ENCODE measurements around the gene SRPK1. TPM values are rescaled to one million over a fixed set of nuclear protein-coding genes. Genes with fewer than 3 reads are reported as not detected.

Gene SRPK1
- total and polyA plus RNA-seq, 8 donors: 34.1 to 47.0 (median 39.5) TPM

GRCh38 chr6:35844290-35844689, 76.6 kb downstream of the SRPK1 start:
- Histone ChIP-seq H3K36me3 (peaks cover 0 to 76% of the 10 kb centered on the region in 2 donors), H3K27ac (no peak overlapping the region), H3K4me1 (no peaks in the 10 kb centered on the region), H3K4me3 (no peak overlapping the region), H3K27me3 (no peaks in the 10 kb centered on the region), H3K9me3 (peaks cover 0 to 4% of the 10 kb centered on the region in 2 donors)
- no peak for DNase-seq
- intact Hi-C loops (cut with DNase I): no loop called here
- TF ChIP-seq CTCF (IDR thresholded peaks at IDR 0.05): no peak
- no peak for ATAC-seq

DNA sequence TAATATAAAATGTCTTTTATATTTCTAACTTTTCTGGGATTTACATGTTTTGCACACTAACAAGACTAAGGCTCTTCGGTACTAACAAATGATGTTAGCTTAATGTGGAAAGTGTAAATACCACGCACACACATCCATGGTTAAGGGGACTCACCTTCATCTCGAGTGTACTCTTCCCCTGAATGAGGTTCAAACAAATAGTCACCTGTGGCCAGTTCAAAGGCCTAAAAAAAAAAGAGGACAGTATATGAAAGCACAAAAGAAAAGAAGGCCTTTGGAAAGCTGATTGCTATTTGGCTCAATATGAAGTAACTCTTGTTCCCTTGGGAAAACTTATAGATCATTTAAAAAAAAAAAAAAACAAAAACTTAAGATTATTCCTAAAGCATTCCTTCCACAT, 78.5 kb downstream of the SRPK1 start:
- Histone ChIP-seq H3K9me3 (no peaks in the 10 kb centered on the region), H3K36me3 (peaks cover 0 to 80% of the 10 kb centered on the region in 2 donors), H3K27me3 (no peaks in the 10 kb centered on the region), H3K27ac (no peak overlapping the region), H3K4me3 (no peak overlapping the region), H3K4me1 (no peaks in the 10 kb centered on the region)
- ATAC-seq (no peak), DNase-seq (no peak)
- intact Hi-C loops (cut with DNase I): no loop called here
- TF ChIP-seq CTCF (IDR thresholded peaks at IDR 0.05): no peak

DNA sequence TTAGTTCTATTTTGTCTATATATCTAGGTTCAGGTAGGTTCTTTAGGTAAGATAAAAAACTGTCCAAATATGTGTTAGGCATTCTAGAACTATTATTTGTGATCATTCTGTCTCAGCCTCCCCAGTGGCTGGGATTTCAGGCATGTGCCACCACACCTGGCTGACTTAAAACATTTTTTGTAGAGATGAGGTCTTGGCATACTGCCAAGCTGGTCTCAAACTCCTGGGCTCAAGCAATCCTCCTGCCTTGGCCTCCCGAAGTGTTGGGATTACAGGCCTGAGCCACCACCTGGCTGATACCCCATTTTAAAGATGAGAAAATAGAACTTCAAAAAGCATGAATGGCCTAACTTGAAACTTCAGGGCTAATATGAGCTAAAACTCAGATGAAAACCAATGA, 81.9 kb downstream of the SRPK1 start:
- H3K27ac ChIP-seq: no peak overlapping the region
- no peak for TF ChIP-seq CTCF (IDR thresholded peaks at IDR 0.05)
- H3K4me1 ChIP-seq: peaks cover 0 to 5% of the 10 kb centered on the region in 2 donors
- intact Hi-C loops (cut with DNase I): no loop called here
- no peaks in the 10 kb centered on the region for H3K27me3 ChIP-seq
- peaks cover 0 to 82% of the 10 kb centered on the region in 2 donors for H3K36me3 ChIP-seq
- H3K9me3 ChIP-seq: no peaks in the 10 kb centered on the region
- no peak for ATAC-seq
- H3K4me3 ChIP-seq: no peak overlapping the region
- no peak for DNase-seq

GRCh38 chr6:35833536-35833935, 87.4 kb downstream of the SRPK1 start:
- no peak for DNase-seq
- TF ChIP-seq CTCF (IDR thresholded peaks at IDR 0.05): no peak
- H3K27me3 ChIP-seq: no peaks in the 10 kb centered on the region
- intact Hi-C loops (cut with DNase I): no loop called here
- no peak for ATAC-seq
- no peaks in the 10 kb centered on the region for H3K9me3 ChIP-seq
- peaks cover 0 to 46% of the 10 kb centered on the region in 2 donors for H3K36me3 ChIP-seq
- H3K4me3 ChIP-seq: no peak overlapping the region
- H3K27ac ChIP-seq: peak overlapping the region in 1 of 2 donors; percentile 71
- H3K4me1 ChIP-seq: peaks cover 0 to 5% of the 10 kb centered on the region in 2 donors

DNA sequence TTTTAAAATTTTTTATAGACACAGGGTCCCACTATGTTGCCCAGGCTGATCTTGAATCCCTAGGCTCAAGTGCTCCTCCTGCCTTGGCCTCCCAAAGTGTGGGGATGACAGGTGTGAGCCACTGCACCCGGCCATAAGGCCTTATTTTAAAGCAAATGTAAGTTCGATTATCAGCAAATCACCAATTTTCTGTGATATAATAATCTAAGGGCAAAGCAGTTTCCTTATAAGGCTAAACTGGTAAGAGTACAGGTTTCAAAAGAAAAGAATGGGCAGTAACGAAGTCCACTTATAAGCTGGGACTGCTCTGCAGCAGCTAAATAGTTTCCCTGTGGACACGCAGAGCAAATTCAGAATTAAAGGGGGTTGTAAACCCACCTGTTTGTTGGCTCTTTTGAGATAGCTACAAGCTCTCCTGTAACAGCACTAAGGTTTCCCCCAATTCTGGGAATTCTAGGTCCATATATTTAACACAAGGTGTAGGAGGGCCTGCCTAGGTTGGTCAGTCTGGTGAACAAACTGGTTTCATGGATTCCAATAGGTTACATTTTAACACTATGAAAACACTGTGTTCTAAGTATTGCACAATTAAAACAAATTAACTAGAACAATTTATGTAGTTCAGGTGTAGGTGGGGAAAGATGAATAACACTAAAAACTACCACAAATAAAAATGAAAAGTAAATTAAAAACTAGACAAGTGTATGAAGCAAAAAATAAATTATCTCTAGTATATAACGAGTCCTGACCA, 89.5 kb downstream of the SRPK1 start:
- Histone ChIP-seq H3K4me1 (peaks cover 0 to 5% of the 10 kb centered on the region in 2 donors), H3K9me3 (no peaks in the 10 kb centered on the region), H3K4me3 (no peak overlapping the region), H3K27me3 (no peaks in the 10 kb centered on the region), H3K36me3 (peaks cover 0 to 28% of the 10 kb centered on the region in 2 donors), H3K27ac (no peak overlapping the region)
- DNase-seq: no peak
- intact Hi-C loops (cut with DNase I): no loop called here
- ATAC-seq: peak; percentile 78
- no peak for TF ChIP-seq CTCF (IDR thresholded peaks at IDR 0.05)

Measured in left lung (tissue), 10 donors.